Hepatic stellate cell (primary cell): ENCODE data around the gene BRD9.
"Not testable (repeated sequence)": the region's sequence is repeated elsewhere in the genome, so short reads cannot be mapped to it uniquely, and the experiment has no call there.

Experiments
- DNase-seq: peaks from one replicate; pipeline ENCODE4 v3.0.0; 2011; ENCODE audit warnings: low spot score

Gene BRD9

GRCh38 chr5:892394-893136, at the start of gene BRD9, which contains the start of gene TRIP13:
Gene BRD9 (minus strand): TSS chr5:892801. CDS start chr5:892657, 144 bp downstream.
Gene TRIP13 (plus strand): TSS chr5:892884. CDS start chr5:892999, 115 bp downstream.
- DNase-seq = peak; percentile 97

DNA sequence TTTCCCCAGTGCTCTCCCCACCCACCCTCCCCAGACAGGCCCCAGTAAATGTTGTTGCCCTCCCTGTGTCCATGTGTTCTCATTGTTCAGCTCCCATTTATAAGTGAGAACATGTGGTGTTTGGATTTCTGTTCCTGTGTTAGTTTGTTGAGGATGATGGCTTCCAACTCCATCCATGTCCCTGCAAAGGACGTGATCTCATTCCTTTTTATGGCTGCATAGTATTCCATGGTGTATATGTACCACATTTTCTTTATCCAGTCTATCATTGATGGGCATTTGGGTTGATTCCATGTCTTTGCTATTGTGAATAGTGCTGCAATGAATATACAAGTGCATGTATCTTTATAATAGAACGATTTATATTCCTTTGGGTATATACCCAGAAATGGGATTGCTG, 48.1 kb upstream of the BRD9 start:
- not testable (repeated sequence) for DNase-seq

DNA sequence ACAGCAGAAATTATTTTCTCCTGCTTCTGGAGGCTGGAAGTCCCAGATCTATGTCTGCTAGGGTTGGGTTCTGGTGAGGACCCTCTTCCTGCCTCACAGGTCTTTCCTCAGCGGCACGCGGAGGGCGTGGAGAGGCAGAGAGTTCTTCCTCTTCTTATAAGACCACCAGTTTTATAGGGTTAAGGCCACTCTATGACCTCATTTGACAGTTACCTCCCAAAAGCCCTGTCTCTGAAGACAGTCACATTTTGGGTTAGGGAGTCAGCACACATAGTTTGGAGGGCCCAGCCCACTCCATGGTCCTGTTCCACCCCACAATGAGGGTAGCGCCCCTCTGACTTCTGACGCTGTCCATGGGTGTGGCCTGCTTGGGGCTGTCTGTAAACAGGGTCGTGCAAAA, 46.8 kb upstream of the BRD9 start:
- no peak for DNase-seq

GRCh38 chr5:937151-937924, 44.7 kb upstream of the BRD9 start:
- DNase-seq = no peak

DNA sequence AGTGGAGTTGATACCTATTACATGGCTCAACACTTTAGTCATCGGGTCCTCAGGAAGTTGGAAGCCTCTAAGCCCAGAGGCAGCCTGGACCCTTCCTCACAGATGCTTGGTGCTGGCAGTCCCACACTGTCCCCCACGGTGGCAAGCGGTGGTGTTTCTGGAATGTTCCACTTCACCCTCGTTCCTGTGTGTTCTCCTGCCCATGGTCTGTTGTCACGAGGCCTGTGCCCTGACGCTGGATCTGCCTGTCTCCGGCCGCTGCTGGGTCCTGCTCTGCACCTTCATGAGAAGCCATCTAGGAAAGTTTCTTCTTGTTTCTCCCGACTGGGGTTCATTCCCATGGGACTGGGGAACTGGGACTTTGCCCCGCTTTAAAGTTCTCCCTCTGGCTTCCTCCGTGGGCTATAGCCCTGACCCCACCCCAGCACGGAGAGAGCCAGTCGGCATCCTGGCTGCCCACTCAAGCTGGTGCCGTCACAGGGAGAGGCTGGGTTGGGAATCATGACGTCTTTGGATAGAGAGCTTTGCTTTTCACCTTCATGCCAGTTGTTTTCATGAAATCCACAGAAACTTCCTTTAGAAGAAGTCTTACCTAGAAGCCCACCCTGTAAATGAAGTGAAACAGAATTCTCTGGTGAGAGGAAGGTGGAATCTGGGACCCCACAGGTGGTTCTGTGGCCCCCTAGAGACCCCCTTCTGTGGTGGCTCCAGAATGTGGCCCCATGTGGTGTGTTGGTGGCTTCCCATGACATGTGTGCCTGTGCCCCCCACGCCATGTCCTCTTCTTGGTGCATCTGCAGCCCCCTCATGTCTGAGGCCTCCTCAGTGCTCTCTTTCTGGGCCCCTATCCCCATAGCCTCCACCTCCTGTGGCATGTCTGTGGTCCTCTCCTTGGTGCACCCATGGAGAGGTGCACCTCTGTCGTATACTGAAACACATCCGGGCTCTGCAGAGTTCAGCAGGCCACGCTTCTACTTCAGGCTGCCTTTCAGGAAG, 43.8 kb upstream of the BRD9 start:
- DNase-seq = no peak

DNA sequence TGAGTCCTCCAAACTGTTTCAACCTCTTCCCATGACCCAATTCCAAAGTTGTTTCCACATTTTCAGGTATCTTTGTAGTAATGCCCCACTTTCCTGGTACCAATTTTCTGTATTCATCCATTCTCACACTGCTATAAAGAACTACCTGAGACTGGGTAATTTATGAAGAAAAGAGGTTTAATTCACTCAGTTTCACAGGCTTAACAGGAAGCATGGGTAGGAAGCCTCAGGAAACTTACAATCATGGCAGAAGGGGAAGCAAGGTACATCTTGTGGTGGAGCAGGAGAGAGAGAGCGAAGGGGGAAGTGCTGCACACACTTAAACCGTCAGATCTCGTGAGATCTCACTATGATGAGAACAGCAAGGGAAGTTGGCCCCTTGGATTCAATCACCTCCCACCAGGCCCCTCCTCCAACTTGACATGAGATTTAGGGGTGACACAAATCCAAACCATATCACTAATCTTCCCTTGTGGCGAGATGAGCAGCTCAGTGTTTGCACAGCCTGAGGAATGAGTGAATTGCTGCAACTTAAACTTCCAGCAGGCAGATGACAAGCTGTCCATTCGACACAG, 43.0 kb upstream of the BRD9 start:
- no peak for DNase-seq

- DNase-seq = not testable (repeated sequence)
These were observed 41.9 kb upstream of the BRD9 start for GRCh38 chr5:934381-934967.

DNA sequence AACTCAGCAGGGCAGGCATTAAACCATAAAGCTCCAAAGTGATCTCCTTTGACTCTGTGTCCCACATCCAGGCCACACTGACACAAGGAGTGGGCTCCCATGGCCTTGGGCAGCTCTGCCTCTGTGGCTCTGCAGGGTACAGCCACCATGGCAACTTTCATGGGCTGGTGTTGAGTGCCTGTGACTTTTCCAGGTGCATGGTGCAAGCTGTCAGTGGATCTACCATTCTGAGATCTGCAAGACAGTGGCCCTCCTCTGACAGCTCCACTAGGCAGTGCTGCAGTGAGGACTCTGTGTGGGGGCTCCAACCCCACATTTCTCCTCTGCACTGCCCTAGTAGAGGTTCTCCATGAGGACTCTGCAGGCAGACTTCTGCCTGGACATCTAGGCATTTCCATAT, 41.4 kb upstream of the BRD9 start:
- not testable (repeated sequence) for DNase-seq

GRCh38 chr5:933251-933861, 40.8 kb upstream of the BRD9 start:
- DNase-seq = no peak

DNA sequence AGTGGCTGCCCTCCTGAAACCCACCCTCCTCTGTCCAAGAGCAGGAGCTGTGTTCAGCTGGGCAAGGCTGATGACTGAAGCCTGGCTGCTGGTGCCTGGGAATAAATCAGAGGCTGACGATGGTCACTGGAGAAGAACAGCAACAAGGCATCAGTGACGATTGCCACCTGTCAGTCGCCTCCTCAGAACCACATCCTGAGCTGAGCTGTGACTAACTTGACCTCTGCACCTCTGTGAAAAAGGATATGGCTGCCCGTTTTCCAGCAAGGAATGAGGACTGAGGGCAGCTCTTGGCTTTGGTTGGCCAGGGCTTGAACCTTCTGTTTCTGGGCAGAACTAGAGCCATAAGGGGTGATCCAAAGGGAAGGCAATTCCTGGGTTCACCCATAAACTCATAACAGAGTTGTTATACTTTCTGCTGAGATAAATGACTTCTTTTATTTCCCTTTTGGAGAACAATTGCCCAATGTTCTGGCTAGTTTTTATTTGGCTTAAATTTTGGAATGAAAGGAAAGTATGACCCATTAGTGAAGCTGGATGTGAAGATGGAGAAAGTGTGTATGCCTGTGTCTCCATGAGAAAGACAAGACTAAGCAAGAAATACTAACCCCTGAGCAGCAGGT, 40.1 kb upstream of the BRD9 start:
- DNase-seq = no peak

DNA sequence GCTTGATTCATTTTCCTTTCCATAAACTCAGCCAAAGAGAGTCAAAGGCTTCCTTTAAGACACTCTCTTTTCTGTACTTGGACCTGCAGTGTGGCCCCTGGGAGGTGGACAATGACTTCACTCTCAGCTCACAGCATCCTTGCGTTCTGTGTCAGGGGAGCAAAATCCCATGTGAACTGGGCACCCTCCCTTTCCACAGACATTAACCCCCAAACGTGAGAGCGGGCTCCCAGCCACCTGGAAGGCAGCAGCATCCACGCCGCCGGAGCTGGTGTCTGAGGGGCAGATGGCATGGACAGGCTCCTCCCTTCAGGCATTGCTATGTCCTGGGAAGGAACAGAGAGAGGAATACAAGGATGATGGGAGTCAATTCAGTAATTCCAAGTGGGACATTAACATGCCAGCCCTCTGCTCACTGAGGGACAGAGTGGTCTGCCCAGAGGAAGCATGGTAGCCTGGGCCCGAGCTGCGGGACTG, 39.6 kb upstream of the BRD9 start:
- DNase-seq = no peak

DNA sequence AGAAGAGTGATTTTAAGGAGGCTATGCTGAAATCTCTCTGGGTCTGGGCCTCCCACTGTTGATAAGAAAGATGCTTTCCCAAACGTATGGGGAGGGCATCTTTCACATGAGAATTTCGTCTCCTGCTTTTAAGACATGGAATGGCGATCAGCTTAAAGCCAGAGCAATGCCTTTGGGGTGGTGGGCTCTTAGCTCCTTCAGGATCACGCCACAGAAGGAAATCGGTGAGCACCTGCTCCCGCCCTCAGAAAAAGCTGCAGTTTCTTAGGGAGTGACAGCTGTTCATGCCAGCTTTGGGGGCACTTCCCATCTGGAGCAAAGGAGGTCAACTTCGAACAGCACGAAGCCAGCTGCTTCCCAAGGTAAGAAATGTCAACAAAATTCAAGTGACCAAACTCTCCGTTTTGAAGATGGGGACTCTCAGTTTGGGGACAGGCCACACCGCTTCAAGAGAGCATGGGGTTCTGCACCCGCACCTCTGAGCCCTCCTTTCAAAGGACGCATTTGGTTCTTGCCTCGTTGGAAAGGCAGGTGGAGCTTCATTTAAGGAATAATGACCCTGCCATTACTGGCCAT, 39.1 kb upstream of the BRD9 start:
- no peak for DNase-seq

- no peak for DNase-seq
These were observed 38.3 kb upstream of the BRD9 start for GRCh38 chr5:930866-931265.

- DNase-seq = no peak
These were observed 37.0 kb upstream of the BRD9 start for GRCh38 chr5:929596-929995.

- DNase-seq = not testable (repeated sequence)
These were observed 36.6 kb upstream of the BRD9 start for GRCh38 chr5:929182-929581.

DNA sequence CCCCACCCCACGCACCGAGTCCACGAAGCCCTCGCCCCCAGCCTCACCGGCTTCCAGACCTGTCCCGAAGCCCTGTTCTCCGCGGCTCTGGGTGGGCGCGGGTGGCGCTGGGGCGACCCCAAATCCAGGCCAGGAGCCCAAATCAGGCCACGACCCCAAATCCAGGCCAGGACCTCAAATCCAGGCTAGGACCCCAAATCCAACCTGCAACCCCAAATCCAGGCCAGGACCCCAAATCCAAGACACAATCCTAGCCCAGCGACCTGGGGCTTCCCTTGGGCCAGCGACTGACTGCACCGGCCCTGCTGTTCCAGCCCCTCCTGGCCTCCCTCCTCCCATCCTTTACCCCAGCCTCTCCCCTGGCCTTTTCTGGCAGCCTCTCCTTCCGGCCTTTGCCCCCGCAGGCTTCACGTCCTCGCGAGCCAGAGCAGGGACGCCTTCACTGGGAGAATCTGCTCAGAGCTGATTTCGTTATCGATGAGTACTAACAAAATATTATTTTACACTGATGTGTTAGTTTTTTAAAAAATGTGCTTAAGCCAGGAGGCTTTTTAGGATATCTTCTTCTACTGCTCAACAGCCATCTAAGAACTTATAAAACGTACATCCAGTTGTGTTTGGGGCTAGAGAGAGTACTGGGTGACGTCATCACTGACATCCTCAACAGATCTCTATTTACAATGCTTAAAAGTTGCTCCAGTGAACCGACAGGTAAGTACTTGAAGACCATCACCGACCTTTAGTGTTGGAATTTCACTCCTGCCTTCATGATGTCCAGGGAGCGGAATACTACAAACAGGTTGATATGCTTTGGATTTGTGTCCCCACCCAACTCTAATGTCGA, 34.8 kb upstream of the BRD9 start:
- no peak for DNase-seq

DNA sequence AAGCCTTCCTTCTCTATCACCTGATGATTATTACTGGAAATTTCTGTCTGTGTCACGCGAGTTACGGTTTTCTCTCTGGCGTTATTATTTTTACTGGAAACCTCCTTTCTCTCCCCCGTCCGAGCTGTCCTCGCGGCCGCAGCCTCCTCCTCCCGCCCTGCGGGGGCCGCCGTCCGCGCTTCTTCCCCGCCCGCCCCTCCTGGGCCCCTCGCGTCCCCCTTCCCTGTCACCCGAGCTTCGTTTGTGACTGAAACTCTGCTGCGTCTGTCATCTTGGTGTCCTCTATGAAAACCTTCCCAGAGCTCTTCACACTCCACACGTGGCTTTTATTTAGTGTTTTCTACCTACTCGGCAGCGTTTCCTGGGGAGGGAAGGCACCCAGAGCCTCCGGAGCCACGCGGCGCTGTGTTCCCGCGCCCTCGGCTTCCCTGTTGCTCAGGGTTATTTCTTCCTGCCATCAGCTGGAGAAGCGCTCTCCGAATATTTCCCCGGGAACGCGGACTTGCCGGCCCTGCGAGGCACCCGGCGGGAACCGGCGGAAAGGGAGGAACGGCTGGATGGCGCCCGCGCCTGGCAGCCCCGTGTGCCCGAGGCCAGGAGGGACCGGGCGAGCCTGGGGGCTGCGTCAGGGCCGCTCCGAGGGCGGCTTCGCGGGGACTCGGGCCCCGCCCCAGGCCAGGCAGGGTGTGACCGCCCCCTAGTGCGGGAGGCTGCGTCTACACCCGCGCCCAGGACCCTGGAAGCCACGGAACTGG, 34.0 kb upstream of the BRD9 start:
- DNase-seq = peak; percentile 60

- DNase-seq = peak; percentile 88
These were observed 30.8 kb upstream of the BRD9 start for GRCh38 chr5:923281-923873.
